Measurements from ENCODE around the gene DLK2.
"Not testable (repeated sequence)": the region's sequence is repeated elsewhere in the genome, so short reads cannot be mapped to it uniquely, and the experiment has no call there.

DLK2 gene

GRCh38 chr6:43426928-43427405, 28.4 kb downstream of the DLK2 start:
- no peak for DNase-seq (ENCODE audit: low spot score)

DNA sequence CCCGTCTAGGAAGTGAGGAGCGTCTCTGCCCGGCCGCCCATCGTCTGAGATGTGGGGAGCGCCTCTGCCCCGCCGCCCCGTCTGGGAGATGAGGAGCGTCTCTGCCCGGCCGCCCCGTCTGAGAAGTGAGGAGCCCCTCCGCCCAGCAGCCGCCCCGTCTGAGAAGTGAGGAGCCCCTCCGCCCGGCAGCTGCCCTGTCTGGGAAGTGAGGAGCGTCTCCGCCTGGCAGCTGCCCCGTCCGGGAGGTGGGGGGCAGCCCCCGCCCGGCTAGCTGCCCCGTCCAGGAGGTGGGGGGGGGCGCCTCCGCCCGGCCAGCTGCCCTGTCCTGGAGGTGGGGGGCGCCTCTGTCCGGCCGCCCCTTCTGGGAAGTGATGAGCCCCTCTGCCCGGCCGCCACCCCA, 30.3 kb downstream of the DLK2 start:
- not testable (repeated sequence) for DNase-seq (ENCODE audit: low spot score)

DNA sequence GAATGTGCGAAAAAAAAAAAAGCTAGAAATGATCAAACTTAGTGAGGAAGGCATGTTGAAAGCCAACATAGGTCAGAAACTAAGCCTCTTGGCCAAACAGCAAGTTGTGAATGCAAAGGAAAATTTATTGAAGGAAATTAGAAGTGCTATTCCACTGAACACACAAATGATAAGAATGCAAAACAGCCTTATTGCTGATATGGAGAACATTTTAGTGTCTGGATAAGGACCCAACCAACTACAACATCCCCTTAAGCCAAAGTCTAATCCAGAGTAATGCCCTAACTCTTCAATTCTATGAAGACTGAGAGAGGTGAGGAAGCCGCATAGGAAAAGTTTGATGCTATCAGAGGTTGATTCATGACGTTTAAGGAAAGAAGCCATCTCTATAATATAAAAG, 33.5 kb downstream of the DLK2 start:
- DNase-seq (ENCODE audit: low spot score) = no peak

DNA sequence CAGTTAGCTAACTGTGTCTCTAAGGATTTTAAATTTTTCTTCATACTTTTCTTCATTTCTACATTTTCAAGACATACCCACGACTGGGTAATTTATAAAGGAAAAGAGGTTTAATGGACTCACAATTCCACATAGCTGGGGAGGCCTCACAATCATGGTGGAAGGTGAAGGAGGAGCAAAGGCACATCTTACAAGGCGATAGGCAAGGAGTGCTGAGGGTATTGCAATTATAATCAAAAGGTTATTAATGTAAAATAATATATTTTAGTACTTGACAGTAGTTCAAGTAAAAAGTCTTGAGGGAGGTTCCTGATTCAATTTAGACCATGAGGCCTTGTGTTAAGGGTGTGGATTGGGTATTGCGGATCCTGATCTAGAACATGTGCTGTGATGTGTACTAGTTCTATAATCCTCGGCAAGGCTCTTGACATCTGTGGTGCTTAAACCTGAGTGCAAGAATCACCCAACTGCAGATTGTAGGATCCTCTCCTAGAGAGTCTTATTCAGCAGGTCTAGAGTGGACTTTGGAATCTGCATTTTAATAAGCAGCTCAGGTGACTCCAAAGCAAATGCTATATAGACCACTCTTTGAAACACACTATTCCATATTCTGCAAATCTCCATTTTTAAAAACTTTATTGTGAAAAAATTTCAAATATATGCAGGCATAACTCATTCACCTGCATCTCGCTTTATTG, 35.2 kb downstream of the DLK2 start:
- DNase-seq (ENCODE audit: low spot score) = no peak

DNA sequence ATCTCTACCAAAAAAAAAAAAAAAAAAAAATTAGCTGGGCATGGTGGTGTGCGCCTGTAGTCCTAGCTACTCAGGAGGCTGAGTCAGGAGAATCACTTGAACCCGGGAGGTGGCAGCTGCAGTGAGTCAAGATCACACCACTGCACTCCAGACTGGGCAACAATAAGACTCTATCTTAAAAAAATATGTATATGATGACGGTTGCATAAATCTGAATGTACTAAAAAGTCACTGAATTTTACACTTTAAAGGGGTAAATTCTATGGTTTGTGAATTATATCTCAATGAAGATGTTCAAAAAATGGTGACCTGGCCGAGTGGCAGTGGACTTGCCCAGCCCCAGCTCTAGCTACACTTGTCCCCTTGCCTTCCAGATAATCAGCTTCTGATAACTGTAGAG, 38.4 kb downstream of the DLK2 start:
- no peak for DNase-seq (ENCODE audit: low spot score)

DNA sequence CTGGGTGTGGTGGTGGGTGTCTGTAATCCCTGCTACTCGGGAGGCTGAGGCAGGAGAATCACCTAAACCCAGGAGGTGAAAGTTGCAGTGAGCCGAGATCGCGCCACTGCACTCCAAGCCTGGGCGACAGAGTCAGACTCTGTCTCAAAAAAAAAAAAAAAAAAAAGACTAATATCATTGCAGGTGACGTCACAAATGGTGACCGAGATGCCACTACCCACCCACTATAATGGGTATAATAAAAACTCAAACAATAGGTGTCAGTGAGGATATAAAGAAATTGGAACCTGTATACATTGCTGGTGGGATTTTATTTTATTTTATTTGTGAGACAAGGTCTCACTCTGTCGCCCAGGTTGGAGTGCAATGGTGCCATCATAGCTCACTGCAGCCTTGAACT, 40.1 kb downstream of the DLK2 start:
- not testable (repeated sequence) for DNase-seq (ENCODE audit: low spot score)

DNA sequence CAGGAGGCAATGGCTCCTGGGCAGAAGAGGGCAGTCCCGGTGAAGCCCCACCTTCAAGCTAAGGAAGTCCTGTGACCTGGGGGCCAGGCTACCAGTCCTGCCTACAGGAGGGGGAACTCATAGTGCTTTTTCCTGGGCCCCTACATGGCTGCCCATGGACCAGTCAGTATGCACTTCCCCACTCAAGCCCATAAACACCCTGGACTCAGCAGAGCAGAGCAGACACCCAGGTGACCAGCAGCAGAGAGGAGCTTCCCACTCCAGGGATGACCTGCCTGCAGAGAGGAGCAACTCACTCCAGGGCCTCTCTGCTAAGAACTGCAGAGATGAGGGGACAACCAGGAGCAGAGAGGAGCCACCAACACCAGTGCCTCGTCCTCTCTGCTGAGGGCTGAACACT, 42.3 kb downstream of the DLK2 start:
- no peak for DNase-seq (ENCODE audit: low spot score)

DNA sequence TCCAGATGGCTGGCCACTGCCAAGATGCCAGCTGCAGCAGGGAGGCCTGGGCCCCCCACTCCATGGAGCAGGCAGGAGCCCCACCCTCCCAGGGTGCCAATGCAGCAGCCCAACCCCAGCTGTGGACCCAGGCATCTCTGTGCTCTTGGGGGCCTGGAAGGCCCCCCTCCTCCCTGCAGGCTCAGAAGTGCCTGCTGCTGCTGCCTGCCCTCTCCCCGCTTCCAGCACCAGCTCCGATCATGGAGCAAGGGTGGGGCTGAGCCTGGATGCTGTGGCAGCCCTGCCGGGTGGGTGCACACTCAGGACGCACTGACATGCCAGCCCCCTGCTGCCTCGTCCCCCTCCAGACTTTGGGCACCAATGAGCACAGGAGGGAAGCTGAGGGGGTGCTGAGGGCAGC, 42.8 kb downstream of the DLK2 start:
- no peak for DNase-seq (ENCODE audit: low spot score)

GRCh38 chr6:43410776-43411175, 44.6 kb downstream of the DLK2 start:
- not testable (repeated sequence) for DNase-seq (ENCODE audit: low spot score)

- no peak for DNase-seq (ENCODE audit: low spot score)
Observed at GRCh38 chr6:43408259-43408658, 47.1 kb downstream of the DLK2 start.

DNA sequence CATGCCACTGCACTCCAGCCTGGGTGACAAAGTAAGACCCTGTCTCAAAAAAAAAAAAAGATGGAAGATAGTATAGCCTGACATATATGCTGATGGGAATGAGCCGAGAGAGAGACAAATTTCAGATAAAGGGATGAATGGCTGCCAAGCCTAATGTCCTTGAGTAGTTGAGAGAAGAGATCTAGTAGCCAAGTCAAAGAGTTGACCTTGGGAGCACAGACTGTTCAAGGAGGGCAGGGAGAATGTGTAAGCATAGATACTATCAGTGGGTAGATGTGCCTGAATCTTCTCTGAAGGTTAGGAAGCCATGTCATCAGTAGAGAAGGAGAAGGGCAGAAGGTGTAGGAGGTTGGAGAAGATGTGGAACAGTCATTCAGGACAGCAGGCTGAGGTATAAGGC, 48.1 kb downstream of the DLK2 start:
- no peak for DNase-seq (ENCODE audit: low spot score)

DNA sequence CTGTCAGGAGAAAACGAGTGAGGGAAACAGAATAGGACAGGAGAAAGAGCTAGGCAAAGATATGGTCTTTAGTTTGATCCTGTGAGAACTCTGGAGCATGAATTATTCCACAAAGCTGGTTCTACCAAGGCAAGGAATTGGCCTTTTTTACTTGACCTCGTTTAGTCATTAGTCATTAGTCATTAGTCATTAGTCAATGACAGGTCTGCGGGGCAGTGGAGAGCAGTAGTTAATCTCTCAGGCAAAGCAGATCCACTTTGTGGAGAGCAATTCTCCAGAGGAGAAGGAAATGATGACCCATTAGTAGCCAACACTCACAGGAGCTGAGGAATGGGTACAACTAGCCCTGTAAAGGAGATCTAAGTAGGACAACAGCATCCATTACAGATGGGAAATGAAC, 50.0 kb downstream of the DLK2 start:
- no peak for DNase-seq (ENCODE audit: low spot score)

GRCh38 chr6:43402820-43403219, 52.5 kb downstream of the DLK2 start:
- no peak for DNase-seq (ENCODE audit: low spot score)

DNA sequence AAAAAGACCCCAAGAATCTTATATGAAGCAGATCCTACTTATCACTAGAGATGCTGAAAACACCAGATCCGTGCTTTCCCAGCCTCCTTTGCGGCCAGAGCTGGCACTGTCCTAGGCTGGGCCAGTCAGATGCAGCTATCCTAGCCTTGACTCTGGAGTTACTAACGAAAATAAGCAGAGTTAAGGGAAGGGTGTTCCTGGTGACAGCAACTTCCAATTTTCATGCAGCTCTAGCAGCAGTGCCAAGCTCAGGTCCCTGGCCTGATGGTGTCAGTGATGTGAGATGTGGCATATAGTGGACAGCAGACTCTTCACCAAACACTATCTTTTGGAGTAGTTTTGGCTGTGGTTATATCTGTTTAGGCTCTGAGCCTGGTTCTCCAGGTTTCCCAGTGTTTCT, 53.6 kb downstream of the DLK2 start:
- DNase-seq (ENCODE audit: low spot score) = no peak
